Psoas muscle (tissue), 8 donors: ENCODE data around the gene PTPN18. TPM values are rescaled to one million over a fixed set of nuclear protein-coding genes. Genes with fewer than 3 reads are reported as not detected.
"Not testable (repeated sequence)": the region's sequence is repeated elsewhere in the genome, so short reads cannot be mapped to it uniquely, and the experiment has no call there.

ENCODE experiments used
- ATAC-seq, 4 donors: fragments of 200-7000 bp; cut with Tn5 transposase; one replicate each; pipeline ENCODE4 v1.9.1; 2020; ENCODE audit warnings: moderate library complexity in 3 of 4, mild to moderate bottlenecking in 2 of 4
- DNase-seq, 2 donors: peaks; one replicate each; pipeline ENCODE4 v3.0.0-alpha.2; 2020
- H3K27ac ChIP-seq: fragments of 200-600 bp; one replicate; pipeline ENCODE4 v1.8.0; 2022
- H3K27me3 ChIP-seq, 3 donors: fragments of 200-600 bp in 1 of 3; one replicate each; pipeline versions ENCODE4 v1.6.1 to v1.8.0; 2013 to 2022; ENCODE audit warnings: low read length in 2 of 3, mild to moderate bottlenecking in 2 of 3, moderate library complexity in 1 of 3; ENCODE audit not compliant: insufficient read depth in 3 of 3
- H3K36me3 ChIP-seq, 2 donors: fragments of 200-600 bp in 1 of 2; one replicate each; pipeline versions ENCODE4 v1.6.1 to v1.8.0; 2013 to 2022; ENCODE audit warnings: low read depth in 1 of 2, mild to moderate bottlenecking in 1 of 2, moderate library complexity in 1 of 2; ENCODE audit not compliant: insufficient read depth in 1 of 2
- H3K4me1 ChIP-seq: fragments of 200-600 bp; one replicate; pipeline ENCODE4 v1.8.0; 2022
- H3K4me3 ChIP-seq: fragments of 200-600 bp; one replicate; pipeline ENCODE4 v1.8.0; 2022; ENCODE audit warnings: mild to moderate bottlenecking
- H3K9me3 ChIP-seq: fragments of 200-600 bp; one replicate; pipeline ENCODE4 v1.8.0; 2022
- WGBS, 3 donors: extraction: QIAGEN DNeasy Blood & Tissue Kit; methylation state at CpG; one replicate each; pipeline versions ENCODE4 v1.1.6 to v1.1.7; 2013; 5-methylcytosine and 5-hydroxymethylcytosine counted together
- intact Hi-C, 2 donors: fragments of 100-400 bp; cut with DNase I; formaldehyde crosslinking; loops; one replicate each; pipeline versions ENCODE4 v1.11.0 to v1.14.2; 2022
- polyA plus RNA-seq, 3 donors: library from polyadenylated mRNA; stranded (reverse); fragments of 200-250 nt; gene quantifications; one replicate each; pipeline ENCODE4 v1.2.3, GENCODE V29; 2013
- total RNA-seq, 4 donors: library from RNA; stranded (reverse); fragmentation: NEBNext Ultra II Directional in 2 of 4; extraction: Animal tissue kit (Norgen Biotek cat#: 25700) in 2 of 4; gene quantifications; one replicate each; pipeline versions ENCODE4 v1.2.1 to v1.2.4, GENCODE V29; 2021 to 2023
- TF ChIP-seq, protein P1 (sequence below): fragments of 200-600 bp; IDR thresholded peaks from one replicate; pipeline ENCODE4 v1.8.0; 2022; ENCODE audit warnings: antibody characterized with exemption
- donor health status: healthy with polysubstance abuse.
- donor health status: DM: no; HTN: no; CAD: no; lungs with moderate emphysema.
- donor health status: Bipolar disorder and iron deficiency.
- donor health status: healthy.
- donor health status: DM: yes; HTN: yes; CAD: no.
- donor health status: DM: no; HTN: no; CAD: no.
- donor health status: DM: no; HTN: no; CAD: no.
- donor health status: DM: yes; HTN: yes; CAD: no.

The PTPN18 gene
- total and polyA plus RNA-seq, 7 donors, result 6.0 to 10.5 (median 8.6) TPM

DNA sequence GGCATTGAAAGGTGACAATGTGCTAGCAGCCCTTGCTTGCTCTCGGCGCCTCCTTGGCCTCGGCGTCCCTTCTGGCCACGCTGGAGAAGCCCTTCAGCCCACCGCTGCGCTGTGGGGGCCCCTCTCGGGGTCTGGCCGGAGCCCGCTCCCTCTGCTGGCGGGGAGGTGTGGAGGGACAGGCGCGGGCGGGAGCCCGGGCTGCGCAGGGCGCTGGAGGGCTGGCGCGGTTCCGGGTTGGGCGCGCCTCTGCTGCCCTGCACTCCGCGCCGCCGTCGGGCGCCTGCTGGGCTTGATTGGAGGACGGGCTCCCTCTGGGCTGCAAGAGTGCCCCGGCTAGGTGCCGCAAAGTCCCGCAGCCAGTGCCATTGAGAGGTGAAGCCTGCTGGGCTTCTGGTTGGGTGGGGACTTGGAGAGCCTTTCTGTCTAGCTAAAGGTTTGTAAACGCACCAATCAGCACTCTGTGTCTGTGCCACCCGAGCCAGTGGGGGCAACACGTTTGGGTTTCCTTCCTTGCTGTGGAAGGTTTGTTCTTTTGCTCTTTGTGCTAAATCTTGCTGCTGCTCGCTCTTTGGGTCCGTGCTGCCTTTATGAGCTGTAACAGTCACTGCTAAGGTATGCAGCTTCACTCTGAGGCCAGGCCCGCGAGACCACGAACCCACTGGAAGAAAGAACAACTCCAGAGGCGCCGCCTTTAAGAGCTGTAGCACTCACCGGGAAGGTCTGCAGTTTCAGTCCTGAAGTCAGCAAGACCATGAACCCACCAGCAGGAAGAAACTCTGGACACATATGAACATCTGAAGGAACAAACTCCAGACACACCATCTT lies 27.9 kb upstream of the PTPN18 start:
- WGBS, 3 donors, result 79 to 82% (median 80%) methylated on average over 38 to 43 of the region's 43 CpGs
- Histone ChIP-seq H3K27ac (no peak overlapping the region), H3K27me3 (peaks cover 0 to 54% (median 0%) of the 10 kb centered on the region in 3 donors), H3K4me1 (no peaks in the 10 kb centered on the region), H3K4me3 (no peak overlapping the region), H3K36me3 (no peaks in the 10 kb centered on the region), H3K9me3 (no peaks in the 10 kb centered on the region)
- DNase-seq, result no peak
- TF ChIP-seq, protein P1, sequence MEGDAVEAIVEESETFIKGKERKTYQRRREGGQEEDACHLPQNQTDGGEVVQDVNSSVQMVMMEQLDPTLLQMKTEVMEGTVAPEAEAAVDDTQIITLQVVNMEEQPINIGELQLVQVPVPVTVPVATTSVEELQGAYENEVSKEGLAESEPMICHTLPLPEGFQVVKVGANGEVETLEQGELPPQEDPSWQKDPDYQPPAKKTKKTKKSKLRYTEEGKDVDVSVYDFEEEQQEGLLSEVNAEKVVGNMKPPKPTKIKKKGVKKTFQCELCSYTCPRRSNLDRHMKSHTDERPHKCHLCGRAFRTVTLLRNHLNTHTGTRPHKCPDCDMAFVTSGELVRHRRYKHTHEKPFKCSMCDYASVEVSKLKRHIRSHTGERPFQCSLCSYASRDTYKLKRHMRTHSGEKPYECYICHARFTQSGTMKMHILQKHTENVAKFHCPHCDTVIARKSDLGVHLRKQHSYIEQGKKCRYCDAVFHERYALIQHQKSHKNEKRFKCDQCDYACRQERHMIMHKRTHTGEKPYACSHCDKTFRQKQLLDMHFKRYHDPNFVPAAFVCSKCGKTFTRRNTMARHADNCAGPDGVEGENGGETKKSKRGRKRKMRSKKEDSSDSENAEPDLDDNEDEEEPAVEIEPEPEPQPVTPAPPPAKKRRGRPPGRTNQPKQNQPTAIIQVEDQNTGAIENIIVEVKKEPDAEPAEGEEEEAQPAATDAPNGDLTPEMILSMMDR, result no peak
- intact Hi-C loops, result no loop called here
- ATAC-seq, result no peak

- intact Hi-C loops, result no loop called here
- H3K27me3 ChIP-seq, result peaks cover 0 to 54% (median 0%) of the 10 kb centered on the region in 3 donors
- 29 to 35% (median 31%) methylated on average over 2 of the region's 2 CpGs for WGBS, 3 donors
- H3K27ac ChIP-seq, result no peak overlapping the region
- ATAC-seq, result no peak
- H3K4me1 ChIP-seq, result no peaks in the 10 kb centered on the region
- no peaks in the 10 kb centered on the region for H3K9me3 ChIP-seq
- H3K36me3 ChIP-seq, result no peaks in the 10 kb centered on the region
- TF ChIP-seq, protein P1, result no peak
- DNase-seq, result no peak
- no peak overlapping the region for H3K4me3 ChIP-seq
These were observed 27.1 kb upstream of the PTPN18 start for GRCh38 chr2:130328710-130329109.

DNA sequence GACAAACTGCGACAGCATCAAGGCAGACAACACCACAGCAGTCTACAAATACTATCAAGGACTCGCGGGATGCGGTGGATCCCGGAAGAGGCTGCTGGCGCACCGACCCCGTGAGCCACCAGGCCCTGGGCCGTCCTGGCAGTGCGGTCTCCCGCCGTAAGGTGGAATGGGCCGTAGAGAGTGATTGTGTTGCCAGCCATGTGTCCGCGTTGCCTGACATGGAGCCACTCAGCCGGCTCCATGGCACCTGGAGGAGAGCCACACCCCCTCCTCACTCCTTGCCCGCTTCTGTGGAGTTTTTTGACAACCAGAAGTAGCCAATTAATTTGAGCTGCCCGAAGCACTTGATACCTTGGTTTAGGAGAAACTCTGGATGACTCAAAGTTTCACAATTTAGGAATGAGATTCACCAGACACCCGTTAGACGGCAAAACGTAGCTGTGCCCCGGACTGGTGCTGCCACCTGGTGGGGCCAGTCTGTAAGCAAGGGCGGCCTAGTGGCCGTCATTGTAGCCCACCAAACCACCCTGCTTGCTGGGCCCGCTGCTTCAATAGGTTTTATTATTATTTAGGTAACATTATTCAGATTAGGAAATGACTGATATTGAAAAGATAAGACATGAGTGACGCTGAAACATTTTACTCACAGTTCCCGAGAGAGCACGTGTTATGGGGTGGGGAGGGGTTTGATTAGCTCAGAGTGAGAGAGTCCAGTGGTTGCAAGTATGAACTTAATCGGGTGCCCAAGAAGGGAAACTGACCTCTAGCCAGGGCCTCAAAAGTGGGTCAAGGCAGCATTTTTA lies 23.4 kb upstream of the PTPN18 start:
- peak; percentile 87 to 96 (median 88) for ATAC-seq
- intact Hi-C loops, result loop anchor here in 1 of 2 donors (5.0 kb wide), 1 partner anchor 390 kb away; no protein-coding TSS in a partner anchor
- TF ChIP-seq, protein P1, result peak; percentile 88
- Histone ChIP-seq H3K27ac (no peak overlapping the region), H3K4me1 (no peaks in the 10 kb centered on the region), H3K9me3 (no peaks in the 10 kb centered on the region), H3K4me3 (peak overlapping the region; percentile 15), H3K36me3 (peaks cover 0 to 3% of the 10 kb centered on the region in 2 donors), H3K27me3 (peaks cover 0 to 36% (median 0%) of the 10 kb centered on the region in 3 donors)
- peak; percentile 78 to 83 for DNase-seq
- WGBS, 3 donors, result 22 to 27% (median 24%) methylated on average over 29 of the region's 29 CpGs

DNA sequence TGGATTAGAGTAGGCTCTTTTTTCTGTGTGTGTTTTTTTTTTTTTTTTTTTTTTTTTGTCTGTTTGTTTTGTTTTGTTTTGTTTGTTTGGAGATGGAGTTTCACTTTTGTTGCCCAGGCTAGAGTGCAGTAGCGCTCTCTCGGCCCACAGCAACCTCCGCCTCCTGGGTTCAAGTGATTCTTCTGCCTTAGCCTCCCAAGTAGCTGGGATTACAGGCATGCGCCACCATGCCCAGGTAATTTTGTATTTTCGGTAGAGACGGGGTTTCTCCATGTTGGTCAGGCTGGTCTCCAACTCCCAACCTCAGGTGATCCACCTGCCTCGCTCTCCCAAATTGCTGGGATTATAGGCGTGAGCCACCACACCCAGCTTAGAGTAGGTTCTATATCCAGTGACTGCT lies 22.6 kb upstream of the PTPN18 start:
- intact Hi-C loops, result loop anchor here in 1 of 2 donors (5.0 kb wide), 1 partner anchor 391 kb away; no protein-coding TSS in a partner anchor
- H3K27ac ChIP-seq, H3K9me3 ChIP-seq, DNase-seq, H3K4me1 ChIP-seq, ATAC-seq, H3K4me3 ChIP-seq: not testable (repeated sequence)
- H3K27me3 ChIP-seq, result peaks cover 0 to 30% (median 0%) of the 10 kb centered on the region in 3 donors
- H3K36me3 ChIP-seq, result peaks cover 0 to 11% of the 10 kb centered on the region in 2 donors
- WGBS, 3 donors, result 89 to 90% (median 89%) methylated on average over 8 of the region's 8 CpGs

GRCh38 chr2:130334026-130334425 lies 21.8 kb upstream of the PTPN18 start:
- Histone ChIP-seq H3K4me3 (no peak overlapping the region), H3K4me1 (no peaks in the 10 kb centered on the region)
- WGBS, 3 donors, result 60 to 67% (median 60%) methylated on average over 6 of the region's 6 CpGs

More at GRCh38 chr2:130334026-130334425, 21.8 kb upstream of the PTPN18 start:
- Histone ChIP-seq H3K27me3 (peaks cover 0 to 23% (median 0%) of the 10 kb centered on the region in 3 donors), H3K36me3 (peaks cover 0 to 18% of the 10 kb centered on the region in 2 donors), H3K27ac (no peak overlapping the region), H3K9me3 (no peaks in the 10 kb centered on the region)
- intact Hi-C loops, result loop anchor here in 1 of 2 donors (5.0 kb wide), 1 partner anchor 392 kb away; no protein-coding TSS in a partner anchor
- ATAC-seq (no peak), DNase-seq (no peak)
- TF ChIP-seq, protein P1, result no peak
